ENCODE results near the gene MND1.

GRCh38 chr4:153398713-153399112, 54.2 kb downstream of the MND1 start:
- TF ChIP-seq CTCF (conservative IDR thresholded peaks at IDR 0.05; ENCODE audit: low read depth, low read length) (no peak), EZH2 (IDR thresholded peaks at IDR 0.05; ENCODE audit: low read length, unreplicated experiment) (no peak), EZH2phosphoT487 (IDR thresholded peaks at IDR 0.05; ENCODE audit: borderline replicate concordance, low read length) (no peak)
